Umbilical cord (tissue), 2 donors: ENCODE measurements around the gene STAMBP. TPM values are rescaled to one million over a fixed set of nuclear protein-coding genes. Genes with fewer than 3 reads are reported as not detected.
"Not testable (repeated sequence)": the region's sequence is repeated elsewhere in the genome, so short reads cannot be mapped to it uniquely, and the experiment has no call there.

Experiments
- DNase-seq: peaks from one replicate; pipeline ENCODE4 v3.0.0-alpha.2; 2015; ENCODE audit warnings: low spot score
- total RNA-seq: library from RNA; depleted of rRNA; stranded (reverse); fragments of >200 nt; gene quantifications from one replicate; pipeline ENCODE4 v1.2.3, GENCODE V29; 2014; ENCODE audit warnings: low replicate concordance; ENCODE audit not compliant: insufficient read depth

STAMBP gene
- 29.6 TPM for total RNA-seq

GRCh38 chr2:73828818-73829570, at the start of gene STAMBP:
STAMBP (plus strand) TSS chr2:73828961; CDS start chr2:73830857, 1,896 bp downstream.
- DNase-seq: peak; percentile 99

GRCh38 chr2:73779467-73780236, 49.1 kb upstream of the STAMBP start, which contains the start of gene DUSP11:
DUSP11 (minus strand) TSS chr2:73780103; CDS start chr2:73779974, 129 bp downstream.
- DNase-seq: peak; percentile 98

GRCh38 chr2:73780237-73780582, 48.6 kb upstream of the STAMBP start:
- no peak for DNase-seq

GRCh38 chr2:73783402-73783801, 45.4 kb upstream of the STAMBP start:
- DNase-seq: not testable (repeated sequence)

GRCh38 chr2:73783883-73784282, 44.9 kb upstream of the STAMBP start, which contains the start of gene C2orf78:
C2orf78 (plus strand) TSS chr2:73784183; CDS start chr2:73784310, 127 bp downstream.
- DNase-seq: not testable (repeated sequence)

- no peak for DNase-seq
These were observed 16.9 kb upstream of the STAMBP start for GRCh38 chr2:73811878-73812277.

GRCh38 chr2:73812635-73813034, 16.1 kb upstream of the STAMBP start:
- no peak for DNase-seq

- no peak for DNase-seq
These were observed 10.5 kb upstream of the STAMBP start for GRCh38 chr2:73818296-73818695.

- no peak for DNase-seq
These were observed 7.5 kb upstream of the STAMBP start for GRCh38 chr2:73821227-73821626.

GRCh38 chr2:73821669-73822068, 7.1 kb upstream of the STAMBP start:
- no peak for DNase-seq

- DNase-seq: no peak
These were observed 6.5 kb upstream of the STAMBP start for GRCh38 chr2:73822276-73822675.

- DNase-seq: no peak
These were observed 5.8 kb upstream of the STAMBP start for GRCh38 chr2:73822991-73823390.

- DNase-seq: no peak
These were observed 5.3 kb upstream of the STAMBP start for GRCh38 chr2:73823416-73823815.

- peak; percentile 83 for DNase-seq
These were observed 4.7 kb upstream of the STAMBP start for GRCh38 chr2:73823916-73824523.

GRCh38 chr2:73825408-73825807, 3.4 kb upstream of the STAMBP start:
- no peak for DNase-seq

- no peak for DNase-seq
These were observed 1.7 kb upstream of the STAMBP start for GRCh38 chr2:73827018-73827417.

- no peak for DNase-seq
These were observed 937 bp upstream of the STAMBP start for GRCh38 chr2:73827660-73828388.

- no peak for DNase-seq
These were observed 358 bp upstream of the STAMBP start for GRCh38 chr2:73828389-73828817.

GRCh38 chr2:73830871-73831401, 2.2 kb downstream of the STAMBP start:
- no peak for DNase-seq

GRCh38 chr2:73832930-73833329, 4.2 kb downstream of the STAMBP start:
- no peak for DNase-seq
